ENCODE measurements around the gene WDR19. TPM values are rescaled to one million over a fixed set of nuclear protein-coding genes. Genes with fewer than 3 reads are reported as not detected.

Gene WDR19
- total and polyA plus RNA-seq, 2 of the 4 experiments (the other 2 are of a cell fraction) = 16.0 to 22.6 TPM

DNA sequence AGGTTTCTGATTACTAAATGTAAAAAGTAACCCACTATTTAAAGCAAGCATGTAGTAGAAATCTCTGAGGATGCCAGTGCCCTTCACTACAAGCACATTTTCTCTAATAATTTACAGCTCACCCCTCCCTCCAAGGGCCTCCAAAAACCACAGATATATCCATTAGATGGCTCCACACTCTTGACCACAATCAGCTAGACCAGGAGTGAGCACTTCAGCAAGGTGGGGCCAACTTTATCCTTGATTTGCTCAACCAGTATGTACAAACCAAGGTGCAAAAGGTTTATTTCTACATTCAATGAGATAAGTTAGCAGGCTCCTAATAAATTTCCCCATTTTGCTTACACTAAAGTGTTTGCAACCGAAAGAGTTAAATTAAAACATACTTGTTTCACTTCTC lies 148.0 kb downstream of the WDR19 start:
- no peak overlapping the region for H3K23ac ChIP-seq (ENCODE audit: low read depth, low read length)
- H3K4me1 ChIP-seq (ENCODE audit: control insufficient read depth, insufficient read depth, low read length) = no peaks in the 10 kb centered on the region
- no peak overlapping the region for H2BK5ac ChIP-seq (ENCODE audit: low read depth, low read length, poor library complexity, severe bottlenecking)
- no peaks in the 10 kb centered on the region for H3K27me3 ChIP-seq (ENCODE audit: control insufficient read depth, insufficient read depth, low read length)
- no peak overlapping the region for H4K91ac ChIP-seq (ENCODE audit: insufficient read depth, low read depth, low read length)
- no peak overlapping the region for H3K56ac ChIP-seq (ENCODE audit: extremely low read depth, insufficient read depth, low read length)
- dilution Hi-C loops (cut with HindIII; ENCODE audit: low sequenced_read_pairs, unreplicated experiment) = no loop called here
- no peak for DNase-seq
- no peaks in the 10 kb centered on the region for H3K9me3 ChIP-seq (ENCODE audit: control insufficient read depth, insufficient read depth, low read length)
- peaks cover 28 to 50% of the 10 kb centered on the region in 2 experiments for H3K79me1 ChIP-seq (ENCODE audit: low read depth in 1 of 2, low read length in 2 of 2)
- no peak overlapping the region for H2BK20ac ChIP-seq (ENCODE audit: low read depth, low read length)
- no peak overlapping the region for H4K8ac ChIP-seq (ENCODE audit: low read depth in 2 of 2, low read length in 2 of 2)
- no peak for TF ChIP-seq USF2 (IDR thresholded peaks at IDR 0.05; ENCODE audit: low read depth, low read length)
- no peak for TF ChIP-seq CEBPB (IDR thresholded peaks at IDR 0.05; ENCODE audit: low read depth, low read length)
- no peak for TF ChIP-seq RCOR1 (IDR thresholded peaks at IDR 0.05; ENCODE audit: insufficient replicate concordance, low read length)
- TF ChIP-seq CHD1 (IDR thresholded peaks at IDR 0.05; ENCODE audit: low read depth, low read length) = no peak
- TF ChIP-seq NFE2L2 (IDR thresholded peaks at IDR 0.05; ENCODE audit: low read depth, low read length) = no peak
- no peak for TF ChIP-seq MAZ (IDR thresholded peaks at IDR 0.05; ENCODE audit: borderline replicate concordance, low read depth, low read length)
- no peak for TF ChIP-seq MXI1 (IDR thresholded peaks at IDR 0.05; ENCODE audit: borderline replicate concordance, low read depth, low read length)
- TF ChIP-seq RFX5 (IDR thresholded peaks at IDR 0.05; ENCODE audit: low read depth, low read length) = no peak
- TF ChIP-seq ELK1 (IDR thresholded peaks at IDR 0.05; ENCODE audit: borderline replicate concordance, low read depth, low read length) = no peak
- TF ChIP-seq, protein P1, sequence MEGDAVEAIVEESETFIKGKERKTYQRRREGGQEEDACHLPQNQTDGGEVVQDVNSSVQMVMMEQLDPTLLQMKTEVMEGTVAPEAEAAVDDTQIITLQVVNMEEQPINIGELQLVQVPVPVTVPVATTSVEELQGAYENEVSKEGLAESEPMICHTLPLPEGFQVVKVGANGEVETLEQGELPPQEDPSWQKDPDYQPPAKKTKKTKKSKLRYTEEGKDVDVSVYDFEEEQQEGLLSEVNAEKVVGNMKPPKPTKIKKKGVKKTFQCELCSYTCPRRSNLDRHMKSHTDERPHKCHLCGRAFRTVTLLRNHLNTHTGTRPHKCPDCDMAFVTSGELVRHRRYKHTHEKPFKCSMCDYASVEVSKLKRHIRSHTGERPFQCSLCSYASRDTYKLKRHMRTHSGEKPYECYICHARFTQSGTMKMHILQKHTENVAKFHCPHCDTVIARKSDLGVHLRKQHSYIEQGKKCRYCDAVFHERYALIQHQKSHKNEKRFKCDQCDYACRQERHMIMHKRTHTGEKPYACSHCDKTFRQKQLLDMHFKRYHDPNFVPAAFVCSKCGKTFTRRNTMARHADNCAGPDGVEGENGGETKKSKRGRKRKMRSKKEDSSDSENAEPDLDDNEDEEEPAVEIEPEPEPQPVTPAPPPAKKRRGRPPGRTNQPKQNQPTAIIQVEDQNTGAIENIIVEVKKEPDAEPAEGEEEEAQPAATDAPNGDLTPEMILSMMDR (conservative IDR thresholded peaks at IDR 0.05; ENCODE audit: low read depth, low read length) = no peak
- no peak for TF ChIP-seq MAFK (IDR thresholded peaks at IDR 0.05; ENCODE audit: low read depth, low read length)
- no peak for TF ChIP-seq FOS (IDR thresholded peaks at IDR 0.05; ENCODE audit: low read depth, low read length)
- TF ChIP-seq POLR2A (IDR thresholded peaks at IDR 0.05; ENCODE audit: low read depth, low read length) = no peak
- TF ChIP-seq BHLHE40 (IDR thresholded peaks at IDR 0.05; ENCODE audit: low read depth, low read length) = no peak
- no peak for TF ChIP-seq RAD21 (IDR thresholded peaks at IDR 0.05; ENCODE audit: low read length)
- in situ Hi-C loops (cut with MboI; ENCODE audit: low sequenced_read_pairs) = no loop called here
- POLR2A ChIA-PET (ENCODE audit: unreplicated experiment) = no interaction called here
- no peak overlapping the region for H2BK15ac ChIP-seq (ENCODE audit: low read depth, low read length)
- H3K18ac ChIP-seq (ENCODE audit: low read depth, low read length) = no peak overlapping the region
- no peak overlapping the region for H3K9ac ChIP-seq (ENCODE audit: low read depth, low read length)
- no peak overlapping the region for H3K27ac ChIP-seq (ENCODE audit: insufficient read depth, low read length)
- H3K36me3 ChIP-seq (ENCODE audit: control insufficient read depth, insufficient read depth, low read length) = no peaks in the 10 kb centered on the region; the same call in 1 of the 2 replicates
- peaks cover 3% of the 10 kb centered on the region; the same call in 1 of the 2 replicates for H4K20me1 ChIP-seq (ENCODE audit: insufficient read depth, low read length)
- H2AK5ac ChIP-seq (ENCODE audit: low read depth, low read length) = no peak overlapping the region
- CTCF ChIA-PET = no interaction called here
- no peak overlapping the region for H2BK120ac ChIP-seq (ENCODE audit: low read depth, low read length)
- no peak overlapping the region for H3K4ac ChIP-seq (ENCODE audit: low read depth, low read length)
- intact Hi-C loops (cut with micrococcal nuclease) = no loop called here
- no peak overlapping the region for H2AK9ac ChIP-seq (replicated peaks; ENCODE audit: low read depth, low read length, poor library complexity)
- H3K9me1 ChIP-seq (ENCODE audit: insufficient read depth, low read length) = no peaks in the 10 kb centered on the region
- BruUV-seq (replicated peaks) = no TSS peak
- no peak overlapping the region for H3K14ac ChIP-seq (replicated peaks; ENCODE audit: low read depth, low read length)
- no peak overlapping the region for H2AFZ ChIP-seq (replicated peaks; ENCODE audit: low read length, poor library complexity)
- H3K4me3 ChIP-seq (ENCODE audit: insufficient read depth, low read depth, low read length) = no peak overlapping the region
- H3K4me2 ChIP-seq (ENCODE audit: low read depth, low read length) = no peak overlapping the region
- ATAC-seq (ENCODE audit: low read depth) = no peak
- 100% methylated on average over 1 of the region's 1 CpG; no CpG with 5 or more reads in 1 of the 2 experiments for WGBS, 2 experiments (ENCODE audit: extremely low coverage in 2 of 2, insufficient read length in 1 of 2)
- H4K5ac ChIP-seq (ENCODE audit: low read depth, low read length) = no peak overlapping the region

Measured in IMR-90 (cell line).